H9 (cell line): ENCODE results near the gene USP3. TPM values are rescaled to one million over a fixed set of nuclear protein-coding genes. Genes with fewer than 3 reads are reported as not detected.

Experiments used
- DNase-seq: peaks from one replicate; pipeline ENCODE4 v3.0.0-alpha.2; 2017
- H2AFZ ChIP-seq: one replicate; pipeline ENCODE4 v1.6.1; 2013; ENCODE audit warnings: mild to moderate bottlenecking, low read length, control low read depth, moderate library complexity
- H2AK5ac ChIP-seq: 2 replicates; pipeline ENCODE4 v1.6.1; 2013; ENCODE audit warnings: low read length, control low read depth, mixed read lengths; ENCODE audit not compliant: insufficient read length
- H2BK120ac ChIP-seq: one replicate; pipeline ENCODE4 v1.6.1; 2013; ENCODE audit warnings: low read depth, mild to moderate bottlenecking, low read length, control low read depth, inconsistent platforms; ENCODE audit not compliant: poor library complexity, severe bottlenecking
- H2BK12ac ChIP-seq: 2 replicates; pipeline ENCODE4 v1.6.1; 2013; ENCODE audit warnings: low read length, control low read depth, mixed read lengths, low read depth; ENCODE audit not compliant: insufficient read length
- H2BK15ac ChIP-seq: 2 replicates; pipeline ENCODE4 v1.6.1; 2013; ENCODE audit warnings: low read depth, low read length, control low read depth
- H2BK20ac ChIP-seq: one replicate; pipeline ENCODE4 v1.6.1; 2013; ENCODE audit warnings: low read depth, mild to moderate bottlenecking, low read length, control low read depth, inconsistent platforms; ENCODE audit not compliant: poor library complexity, severe bottlenecking
- H2BK5ac ChIP-seq: 2 replicates; pipeline ENCODE4 v1.6.1; 2013; ENCODE audit warnings: low read length, control low read depth, mixed read lengths; ENCODE audit not compliant: insufficient read length
- H3K14ac ChIP-seq: 2 replicates; pipeline ENCODE4 v1.6.1; 2013; ENCODE audit warnings: low read length, control low read depth; ENCODE audit not compliant: insufficient read depth
- H3K18ac ChIP-seq: 2 replicates; pipeline ENCODE4 v1.6.1; 2013; ENCODE audit warnings: low read depth, mild to moderate bottlenecking, mixed read lengths, low read length, control low read depth; ENCODE audit not compliant: insufficient read length
- H3K23ac ChIP-seq: 2 replicates; pipeline ENCODE4 v1.6.1; 2013; ENCODE audit warnings: low read length, control low read depth, mixed read lengths, low read depth; ENCODE audit not compliant: insufficient read length
- H3K23me2 ChIP-seq: 2 replicates; pipeline ENCODE4 v1.6.1; 2013; ENCODE audit warnings: low read depth, mild to moderate bottlenecking, mixed read lengths, low read length, control low read depth; ENCODE audit not compliant: insufficient read length, poor library complexity, severe bottlenecking
- H3K27ac ChIP-seq: 2 replicates; pipeline ENCODE4 v1.5.1; 2013; ENCODE audit warnings: low read length, control low read depth, mixed read lengths, low read depth; ENCODE audit not compliant: insufficient read length
- H3K27me3 ChIP-seq: 2 replicates; pipeline ENCODE4 v1.6.1; 2013; ENCODE audit warnings: low read length, control low read depth, inconsistent platforms; ENCODE audit not compliant: insufficient read depth
- H3K4ac ChIP-seq: 2 replicates; pipeline ENCODE4 v1.6.1; 2013; ENCODE audit warnings: low read depth, mild to moderate bottlenecking, control low read depth, inconsistent platforms, low read length, moderate library complexity
- H3K4me1 ChIP-seq: 2 replicates; pipeline ENCODE4 v1.6.1; 2013; ENCODE audit warnings: low read length, control low read depth, inconsistent platforms; ENCODE audit not compliant: insufficient read depth
- H3K4me2 ChIP-seq: 2 replicates; pipeline ENCODE4 v1.6.1; 2013; ENCODE audit warnings: low read length, control low read depth, mixed read lengths; ENCODE audit not compliant: insufficient read length, insufficient read depth
- H3K56ac ChIP-seq: 2 replicates; pipeline ENCODE4 v1.6.1; 2013; ENCODE audit warnings: low read depth, mild to moderate bottlenecking, mixed read lengths, low read length, control low read depth; ENCODE audit not compliant: insufficient read length
- H3K79me1 ChIP-seq: 2 replicates; pipeline ENCODE4 v1.6.1; 2013; ENCODE audit warnings: low read depth, mild to moderate bottlenecking, moderate library complexity, low read length, control low read depth, inconsistent platforms; ENCODE audit not compliant: insufficient read depth, poor library complexity, severe bottlenecking
- H3K79me2 ChIP-seq: 2 replicates; pipeline ENCODE4 v1.6.1; 2013; ENCODE audit warnings: low read length, control low read depth, inconsistent platforms; ENCODE audit not compliant: insufficient read depth
- H3K9ac ChIP-seq: 2 replicates; pipeline ENCODE4 v1.6.1; 2013; ENCODE audit warnings: low read length, control low read depth, mixed read lengths; ENCODE audit not compliant: insufficient read length; ENCODE audit errors: extremely low read depth
- H3K9me3 ChIP-seq: one replicate; pipeline ENCODE4 v1.6.1; 2013; ENCODE audit warnings: low read depth, low read length, inconsistent platforms; ENCODE audit not compliant: control insufficient read depth
- H3T11ph ChIP-seq: one replicate; pipeline ENCODE4 v1.6.1; 2013; ENCODE audit warnings: mild to moderate bottlenecking, low read length, control low read depth, inconsistent platforms
- H4K20me1 ChIP-seq: one replicate; pipeline ENCODE4 v1.6.1; 2013; ENCODE audit not compliant: control insufficient read depth, insufficient read length, insufficient read depth
- H4K5ac ChIP-seq: 2 replicates; pipeline ENCODE4 v1.6.1; 2013; ENCODE audit warnings: low read depth, mild to moderate bottlenecking, mixed read lengths, low read length, control low read depth; ENCODE audit not compliant: insufficient read length
- H4K8ac ChIP-seq: replicated peaks from 2 replicates; pipeline ENCODE4 v1.6.1; 2013; ENCODE audit warnings: low read length, control low read depth, mixed read lengths, low read depth; ENCODE audit not compliant: insufficient read length
- H4K91ac ChIP-seq: 2 replicates; pipeline ENCODE4 v1.6.1; 2013; ENCODE audit warnings: low read depth, mild to moderate bottlenecking, moderate library complexity, mixed read lengths, low read length, control low read depth; ENCODE audit not compliant: insufficient read length
- H3K27ac Mint-ChIP-seq, 3 experiments: 2 replicates in 2 of 3; 3 replicates in 1 of 3; pipeline ENCODE4 v1.8.0; 2020 to 2021; ENCODE audit warnings: mixed read lengths in 3 of 3, mild to moderate bottlenecking in 1 of 3, moderate library complexity in 1 of 3
- H3K27me3 Mint-ChIP-seq: 2 replicates; pipeline ENCODE4 v1.8.0; 2021; ENCODE audit warnings: low read depth, mild to moderate bottlenecking, moderate library complexity, mixed read lengths
- H3K36me3 Mint-ChIP-seq, 3 experiments: 2 replicates in 2 of 3; 3 replicates in 1 of 3; pipeline ENCODE4 v1.8.0; 2020 to 2021; ENCODE audit warnings: low read depth in 3 of 3, mixed read lengths in 3 of 3; ENCODE audit not compliant: insufficient read depth in 1 of 3
- H3K4me1 Mint-ChIP-seq, 2 experiments: 2 replicates each; pipeline ENCODE4 v1.8.0; 2020; ENCODE audit warnings: mixed read lengths in 2 of 2
- H3K4me3 Mint-ChIP-seq, 2 experiments: 2 replicates in 1 of 2; 3 replicates in 1 of 2; pipeline ENCODE4 v1.8.0; 2020 to 2021; ENCODE audit warnings: mild to moderate bottlenecking in 2 of 2, mixed read lengths in 2 of 2, moderate library complexity in 1 of 2
- H3K9me3 Mint-ChIP-seq, 2 experiments: 2 replicates in 1 of 2; 3 replicates in 1 of 2; pipeline ENCODE4 v1.8.0; 2020; ENCODE audit warnings: mild to moderate bottlenecking in 2 of 2, mixed read lengths in 2 of 2, moderate library complexity in 1 of 2
- WGBS: extraction: QIAGEN DNeasy Blood & Tissue Kit; methylation state at CpG from one replicate; pipeline ENCODE4 v1.1.7; 2013; ENCODE audit warnings: missing lambda C conversion rate, low lambda C conversion rate, mixed read lengths; ENCODE audit not compliant: insufficient read length; ENCODE audit errors: extremely low coverage; 5-methylcytosine and 5-hydroxymethylcytosine counted together
- total RNA-seq: library from RNA; stranded (reverse); gene quantifications from 2 replicates; pipeline ENCODE4 v1.2.1, GENCODE V29; 2021
- TF ChIP-seq, protein P1 (sequence below): fragments of 200-600 bp; sonication (generic); conservative IDR thresholded peaks from 3 replicates; pipeline ENCODE4 v1.8.0; 2021; ENCODE audit warnings: antibody characterized with exemption, mild to moderate bottlenecking

Gene USP3
- total RNA-seq, 1 experiment from 2014 or later = 14.2 TPM

- peaks cover 11% of the 10 kb centered on the region for H3K23me2 ChIP-seq
- no peaks in the 10 kb centered on the region for H3K79me1 ChIP-seq
- H3T11ph ChIP-seq = no peak overlapping the region
- H3K27ac Mint-ChIP-seq = no peak overlapping the region
- H2AFZ ChIP-seq = no peak overlapping the region
- H3K18ac ChIP-seq = no peak overlapping the region
- no peak overlapping the region for H3K14ac ChIP-seq
- no peak overlapping the region for H3K4me3 Mint-ChIP-seq
- H2BK15ac ChIP-seq = no peak overlapping the region
- H4K20me1 ChIP-seq = no peaks in the 10 kb centered on the region
- peaks cover 25 to 44% of the 10 kb centered on the region in 2 experiments for H3K4me1 Mint-ChIP-seq
- no peak overlapping the region for H2BK120ac ChIP-seq
- TF ChIP-seq, protein P1, sequence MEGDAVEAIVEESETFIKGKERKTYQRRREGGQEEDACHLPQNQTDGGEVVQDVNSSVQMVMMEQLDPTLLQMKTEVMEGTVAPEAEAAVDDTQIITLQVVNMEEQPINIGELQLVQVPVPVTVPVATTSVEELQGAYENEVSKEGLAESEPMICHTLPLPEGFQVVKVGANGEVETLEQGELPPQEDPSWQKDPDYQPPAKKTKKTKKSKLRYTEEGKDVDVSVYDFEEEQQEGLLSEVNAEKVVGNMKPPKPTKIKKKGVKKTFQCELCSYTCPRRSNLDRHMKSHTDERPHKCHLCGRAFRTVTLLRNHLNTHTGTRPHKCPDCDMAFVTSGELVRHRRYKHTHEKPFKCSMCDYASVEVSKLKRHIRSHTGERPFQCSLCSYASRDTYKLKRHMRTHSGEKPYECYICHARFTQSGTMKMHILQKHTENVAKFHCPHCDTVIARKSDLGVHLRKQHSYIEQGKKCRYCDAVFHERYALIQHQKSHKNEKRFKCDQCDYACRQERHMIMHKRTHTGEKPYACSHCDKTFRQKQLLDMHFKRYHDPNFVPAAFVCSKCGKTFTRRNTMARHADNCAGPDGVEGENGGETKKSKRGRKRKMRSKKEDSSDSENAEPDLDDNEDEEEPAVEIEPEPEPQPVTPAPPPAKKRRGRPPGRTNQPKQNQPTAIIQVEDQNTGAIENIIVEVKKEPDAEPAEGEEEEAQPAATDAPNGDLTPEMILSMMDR = no peak
- no CpG with 5 or more reads among the region's 12 CpGs for WGBS
- no peak overlapping the region for H4K8ac ChIP-seq
- no peak overlapping the region for H3K4me2 ChIP-seq
- H3K27me3 ChIP-seq = peaks cover 3% of the 10 kb centered on the region; the same call in 1 of the 2 replicates
- no peaks in the 10 kb centered on the region for H3K79me2 ChIP-seq
- peaks cover 36% of the 10 kb centered on the region for H3K27me3 Mint-ChIP-seq
- H3K9ac ChIP-seq = no peak overlapping the region
- peaks cover 0 to 2% (median 0%) of the 10 kb centered on the region in 3 experiments; a peak in 3 of 7 replicates for H3K36me3 Mint-ChIP-seq
- H3K9me3 Mint-ChIP-seq = no peaks in the 10 kb centered on the region
- H3K27ac ChIP-seq = no peak overlapping the region
- H2BK12ac ChIP-seq = no peak overlapping the region
- H3K9me3 ChIP-seq = no peaks in the 10 kb centered on the region
- H3K56ac ChIP-seq = no peak overlapping the region
- H3K4me1 ChIP-seq = no peaks in the 10 kb centered on the region; the same call in 1 of the 2 replicates
- H4K91ac ChIP-seq = no peak overlapping the region
- no peak overlapping the region for H3K4ac ChIP-seq
- no peak for DNase-seq
- H3K23ac ChIP-seq = no peak overlapping the region
- H4K5ac ChIP-seq = no peak overlapping the region
- H2BK20ac ChIP-seq = no peak overlapping the region
- no peak overlapping the region for H2AK5ac ChIP-seq
- no peak overlapping the region for H2BK5ac ChIP-seq
Observed at GRCh38 chr15:63598473-63599400, 94.3 kb downstream of the USP3 start.
